ENCODE results near the gene SPOCK1.

DNA sequence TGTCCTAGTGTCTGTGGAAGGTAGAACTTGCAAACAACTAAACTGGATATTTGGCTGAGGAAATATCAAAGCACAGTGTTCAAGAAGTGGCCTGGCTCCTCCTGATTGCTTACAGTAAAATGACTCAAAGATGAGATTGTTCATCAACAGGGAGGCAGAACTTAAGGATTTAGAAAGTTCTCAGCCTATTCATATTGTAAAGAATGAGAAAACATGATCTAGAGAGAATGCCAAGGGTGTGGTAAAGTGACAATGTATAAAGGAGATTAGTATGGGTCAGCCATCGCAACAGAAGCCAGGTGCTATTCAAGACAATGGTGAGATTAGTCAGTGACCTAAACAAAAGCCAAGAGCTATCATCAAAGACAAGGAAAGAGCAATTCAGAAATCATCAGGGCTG, 372.3 kb downstream of the SPOCK1 start:
- no peak for TF ChIP-seq EZH2 (IDR thresholded peaks at IDR 0.05; ENCODE audit: low read length, unreplicated experiment)
- TF ChIP-seq, protein P1, sequence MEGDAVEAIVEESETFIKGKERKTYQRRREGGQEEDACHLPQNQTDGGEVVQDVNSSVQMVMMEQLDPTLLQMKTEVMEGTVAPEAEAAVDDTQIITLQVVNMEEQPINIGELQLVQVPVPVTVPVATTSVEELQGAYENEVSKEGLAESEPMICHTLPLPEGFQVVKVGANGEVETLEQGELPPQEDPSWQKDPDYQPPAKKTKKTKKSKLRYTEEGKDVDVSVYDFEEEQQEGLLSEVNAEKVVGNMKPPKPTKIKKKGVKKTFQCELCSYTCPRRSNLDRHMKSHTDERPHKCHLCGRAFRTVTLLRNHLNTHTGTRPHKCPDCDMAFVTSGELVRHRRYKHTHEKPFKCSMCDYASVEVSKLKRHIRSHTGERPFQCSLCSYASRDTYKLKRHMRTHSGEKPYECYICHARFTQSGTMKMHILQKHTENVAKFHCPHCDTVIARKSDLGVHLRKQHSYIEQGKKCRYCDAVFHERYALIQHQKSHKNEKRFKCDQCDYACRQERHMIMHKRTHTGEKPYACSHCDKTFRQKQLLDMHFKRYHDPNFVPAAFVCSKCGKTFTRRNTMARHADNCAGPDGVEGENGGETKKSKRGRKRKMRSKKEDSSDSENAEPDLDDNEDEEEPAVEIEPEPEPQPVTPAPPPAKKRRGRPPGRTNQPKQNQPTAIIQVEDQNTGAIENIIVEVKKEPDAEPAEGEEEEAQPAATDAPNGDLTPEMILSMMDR (conservative IDR thresholded peaks at IDR 0.05; ENCODE audit: low read depth, low read length), result no peak
